Heart right ventricle (tissue), 16 donors: Measurements from ENCODE around the gene NSD1. TPM values are rescaled to one million over a fixed set of nuclear protein-coding genes. Genes with fewer than 3 reads are reported as not detected.

Source experiments
- ATAC-seq, 8 donors: fragments of 200-7000 bp; cut with Tn5 transposase; one replicate each; pipeline ENCODE4 v1.9.1; 2020; ENCODE audit warnings: mild to moderate bottlenecking in 8 of 8, moderate library complexity in 8 of 8, moderate number of reproducible peaks in 1 of 8
- DNase-seq, 2 donors: peaks; one replicate each; pipeline ENCODE4 v3.0.0-alpha.2; 2020
- H3K27ac ChIP-seq, 10 donors: fragments of 200-600 bp; sonication (generic) in 2 of 10; one replicate each; pipeline versions ENCODE4 v1.5.0 to v1.8.0; 2020 to 2022; ENCODE audit warnings: mild to moderate bottlenecking in 3 of 10
- H3K27me3 ChIP-seq, 7 donors: fragments of 200-600 bp; one replicate each; pipeline ENCODE4 v1.8.0; 2021 to 2022; ENCODE audit warnings: mild to moderate bottlenecking in 2 of 7
- H3K36me3 ChIP-seq, 9 donors: fragments of 200-600 bp; sonication (generic) in 1 of 9; one replicate each; pipeline versions ENCODE4 v1.5.0 to v1.8.0; 2020 to 2022; ENCODE audit warnings: mild to moderate bottlenecking in 2 of 9
- H3K4me1 ChIP-seq, 9 donors: fragments of 200-600 bp; sonication (generic) in 1 of 9; one replicate each; pipeline versions ENCODE4 v1.5.0 to v1.8.0; 2020 to 2022; ENCODE audit warnings: mild to moderate bottlenecking in 4 of 9
- H3K4me3 ChIP-seq, 10 donors: fragments of 200-600 bp; sonication (generic) in 2 of 10; one replicate each; pipeline versions ENCODE4 v1.5.0 to v1.8.0; 2020 to 2022; ENCODE audit warnings: mild to moderate bottlenecking in 7 of 10, moderate library complexity in 2 of 10
- H3K9me3 ChIP-seq, 11 donors: fragments of 200-600 bp in 10 of 11; sonication (generic) in 2 of 11; one replicate each; pipeline versions ENCODE4 v1.5.0 to v1.8.0; 2013 to 2022; ENCODE audit warnings: mild to moderate bottlenecking in 2 of 11, control low read depth in 1 of 11, moderate library complexity in 1 of 11
- WGBS, 2 donors: extraction: QIAGEN DNeasy Blood & Tissue Kit; methylation state at CpG; one replicate each; pipeline ENCODE4 v1.1.7; 2013; ENCODE audit warnings: inconsistent platforms in 1 of 2; 5-methylcytosine and 5-hydroxymethylcytosine counted together
- intact Hi-C, 10 donors: fragments of 100-400 bp; cut with DNase I; formaldehyde crosslinking; loops; one replicate each; pipeline versions ENCODE4 v1.11.1 to v1.14.2; 2022
- polyA plus RNA-seq, 2 donors: library from polyadenylated mRNA; stranded (reverse); fragments of 200-250 nt; gene quantifications; one replicate each; pipeline ENCODE4 v1.2.3, GENCODE V29; 2013
- total RNA-seq, 10 donors: library from RNA; stranded (reverse); fragmentation: NEBNext Ultra II Directional in 3 of 10; extraction: Animal tissue kit (Norgen Biotek cat#: 25700) in 3 of 10; gene quantifications; one replicate each; pipeline versions ENCODE4 v1.2.1 to v1.2.4, GENCODE V29; 2021 to 2023
- TF ChIP-seq, protein P1 (sequence below), 9 donors: fragments of 200-600 bp; sonication (generic) in 2 of 9; IDR thresholded peaks; one replicate each; pipeline versions ENCODE4 v1.5.0 to v1.8.0; 2021 to 2022; ENCODE audit warnings: antibody characterized with exemption in 9 of 9, mild to moderate bottlenecking in 5 of 9, moderate library complexity in 1 of 9
- donor health status: Arrhythmogenic right ventricular cardiomyopathy.
- donor health status: ischemic (EF 13 %, LVEDD 7.1; RV severe dilation, severe dysfunction).
- donor health status: healthy with polysubstance abuse.
- donor health status: DM: no; HTN: yes; CAD: no.
- donor health status: DM: no; HTN: no; CAD: no.
- donor health status: ischemic (EF 25% LVEDD 6.9; RV normal size, moderate dysfunction).
- donor health status: ischemic (EF 25% LVEDD 5.7; RV mildly dilated, moderate dysfunction).
- donor health status: healthy.
- donor health status: DM: yes; HTN: yes; CAD: no.
- donor health status: Ischemic cardiomyopathy.
- donor health status: ischemic (EF 35%, LVEDD 5.7; RV mildly dilated, moderate dysfunction).
- donor health status: nonischemic (EF 11% LVEDD 7.7; RV severe dilation, severe dysfunction).
- donor health status: DM: yes; HTN: yes; CAD: no.
- donor health status: PGD.
- donor health status: ischemic (EF 29% LVEDD 5.4; RV normal size, mild dysfunction).
- donor health status: nonischemic (EF 23%, LVEDD 6.1; RV moderate dilation, normal function).

Gene NSD1
- total and polyA plus RNA-seq, 12 donors: 5.6 to 62.9 (median 47.1) TPM

- intact Hi-C loops: no loop called here
- Histone ChIP-seq H3K4me3 (no peak overlapping the region), H3K4me1 (no peaks in the 10 kb centered on the region), H3K9me3 (no peaks in the 10 kb centered on the region), H3K36me3 (peaks cover 0 to 100% (median 40%) of the 10 kb centered on the region in 9 donors), H3K27ac (no peak overlapping the region), H3K27me3 (no peaks in the 10 kb centered on the region)
- TF ChIP-seq, protein P1, sequence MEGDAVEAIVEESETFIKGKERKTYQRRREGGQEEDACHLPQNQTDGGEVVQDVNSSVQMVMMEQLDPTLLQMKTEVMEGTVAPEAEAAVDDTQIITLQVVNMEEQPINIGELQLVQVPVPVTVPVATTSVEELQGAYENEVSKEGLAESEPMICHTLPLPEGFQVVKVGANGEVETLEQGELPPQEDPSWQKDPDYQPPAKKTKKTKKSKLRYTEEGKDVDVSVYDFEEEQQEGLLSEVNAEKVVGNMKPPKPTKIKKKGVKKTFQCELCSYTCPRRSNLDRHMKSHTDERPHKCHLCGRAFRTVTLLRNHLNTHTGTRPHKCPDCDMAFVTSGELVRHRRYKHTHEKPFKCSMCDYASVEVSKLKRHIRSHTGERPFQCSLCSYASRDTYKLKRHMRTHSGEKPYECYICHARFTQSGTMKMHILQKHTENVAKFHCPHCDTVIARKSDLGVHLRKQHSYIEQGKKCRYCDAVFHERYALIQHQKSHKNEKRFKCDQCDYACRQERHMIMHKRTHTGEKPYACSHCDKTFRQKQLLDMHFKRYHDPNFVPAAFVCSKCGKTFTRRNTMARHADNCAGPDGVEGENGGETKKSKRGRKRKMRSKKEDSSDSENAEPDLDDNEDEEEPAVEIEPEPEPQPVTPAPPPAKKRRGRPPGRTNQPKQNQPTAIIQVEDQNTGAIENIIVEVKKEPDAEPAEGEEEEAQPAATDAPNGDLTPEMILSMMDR (IDR thresholded peaks at IDR 0.05): no peak
- ATAC-seq: no peak
- no peak for DNase-seq
Observed at GRCh38 chr5:177241768-177242167, 108.2 kb downstream of the NSD1 start.

GRCh38 chr5:177242304-177242703, 108.7 kb downstream of the NSD1 start:
- 93 to 95% methylated on average over 5 of the region's 5 CpGs for WGBS, 2 donors

GRCh38 chr5:177249761-177250537, 116.4 kb downstream of the NSD1 start:
- DNase-seq: no peak
- H3K36me3 ChIP-seq: peaks cover 0 to 100% (median 44%) of the 10 kb centered on the region in 9 donors
- peak in 2 of 8 donors; percentile 45 to 69 for ATAC-seq
- no peak overlapping the region for H3K4me3 ChIP-seq
- TF ChIP-seq, protein P1 (IDR thresholded peaks at IDR 0.05): no peak
- 80 to 81% methylated on average over 8 of the region's 8 CpGs for WGBS, 2 donors
- no peaks in the 10 kb centered on the region for H3K9me3 ChIP-seq
- H3K4me1 ChIP-seq: peaks cover 0 to 18% (median 0%) of the 10 kb centered on the region in 9 donors
- no peaks in the 10 kb centered on the region for H3K27me3 ChIP-seq
- H3K27ac ChIP-seq: peak overlapping the region in 3 of 10 donors; percentile 13 to 29 (median 26)
- intact Hi-C loops: no loop called here

More at GRCh38 chr5:177242304-177242703, 108.7 kb downstream of the NSD1 start:
- Histone ChIP-seq H3K36me3 (peaks cover 0 to 100% (median 46%) of the 10 kb centered on the region in 9 donors), H3K4me1 (no peaks in the 10 kb centered on the region), H3K27ac (no peak overlapping the region), H3K4me3 (no peak overlapping the region), H3K27me3 (no peaks in the 10 kb centered on the region), H3K9me3 (no peaks in the 10 kb centered on the region)
- ATAC-seq: no peak
- intact Hi-C loops: no loop called here
- TF ChIP-seq, protein P1 (IDR thresholded peaks at IDR 0.05): no peak
- no peak for DNase-seq

DNA sequence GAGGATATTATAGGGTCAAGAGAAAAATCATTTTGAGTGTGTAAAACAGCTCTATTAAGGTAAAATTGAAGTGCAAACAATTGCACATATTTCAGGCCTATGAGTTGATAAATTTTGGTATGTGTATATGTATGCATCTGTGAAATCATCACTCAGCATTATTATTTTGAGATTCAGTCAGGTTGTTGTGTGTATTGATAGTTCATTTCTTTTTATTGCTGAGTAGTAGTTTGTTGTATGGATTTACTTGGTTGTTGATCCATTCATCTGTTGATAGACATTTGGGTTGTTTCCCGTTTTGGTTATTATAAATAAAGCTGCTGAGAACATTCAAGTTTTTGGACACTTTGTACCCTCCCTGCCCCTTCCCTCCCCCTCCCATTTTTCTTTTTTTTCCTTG, 119.7 kb downstream of the NSD1 start:
- TF ChIP-seq, protein P1 (IDR thresholded peaks at IDR 0.05): no peak
- Histone ChIP-seq H3K27me3 (no peaks in the 10 kb centered on the region), H3K4me3 (no peak overlapping the region), H3K27ac (no peak overlapping the region), H3K36me3 (peaks cover 0 to 100% (median 46%) of the 10 kb centered on the region in 9 donors), H3K4me1 (peaks cover 0 to 18% (median 0%) of the 10 kb centered on the region in 9 donors), H3K9me3 (no peaks in the 10 kb centered on the region)
- DNase-seq: no peak
- 85 to 90% methylated on average over 1 of the region's 1 CpG for WGBS, 2 donors
- ATAC-seq: no peak
- intact Hi-C loops: no loop called here
